GM18867 (cell line): ENCODE data around the gene MACROH2A1.
A peak's percentile ranks its signal among the peaks of the same experiment; 100 is the strongest.

Experiments
- ATAC-seq: cut with Tn5 transposase; IDR thresholded peaks from one replicate; pipeline ENCODE4 v1.9.1; 2021; ENCODE audit warnings: mild to moderate bottlenecking, moderate library complexity; ENCODE audit not compliant: unreplicated experiment

MACROH2A1 gene

GRCh38 chr5:135320718-135321484 is 78.1 kb downstream of the MACROH2A1 start:
- ATAC-seq: no peak

GRCh38 chr5:135319928-135320606 is 79.0 kb downstream of the MACROH2A1 start:
- ATAC-seq: no peak

- no peak for ATAC-seq
These were observed 79.6 kb downstream of the MACROH2A1 start for GRCh38 chr5:135319458-135319857.

GRCh38 chr5:135318924-135319323 is 80.1 kb downstream of the MACROH2A1 start:
- no peak for ATAC-seq

- ATAC-seq: no peak
These were observed 81.0 kb downstream of the MACROH2A1 start for GRCh38 chr5:135318037-135318436.

- no peak for ATAC-seq
These were observed 81.7 kb downstream of the MACROH2A1 start for GRCh38 chr5:135317286-135317685.

- no peak for ATAC-seq
These were observed 83.6 kb downstream of the MACROH2A1 start for GRCh38 chr5:135315386-135315785.

- ATAC-seq: peak; percentile 29
These were observed 85.1 kb downstream of the MACROH2A1 start for GRCh38 chr5:135313946-135314345.

- ATAC-seq: peak; percentile 61
These were observed 85.6 kb downstream of the MACROH2A1 start for GRCh38 chr5:135313405-135313804.

GRCh38 chr5:135312255-135312935 is 86.6 kb downstream of the MACROH2A1 start:
- ATAC-seq: no peak

- no peak for ATAC-seq
These were observed 88.6 kb downstream of the MACROH2A1 start for GRCh38 chr5:135310328-135310989.

GRCh38 chr5:135309391-135310327 is 89.4 kb downstream of the MACROH2A1 start:
- no peak for ATAC-seq

- no peak for ATAC-seq
These were observed 90.3 kb downstream of the MACROH2A1 start for GRCh38 chr5:135308752-135309151.

GRCh38 chr5:135308245-135308644 is 90.8 kb downstream of the MACROH2A1 start:
- ATAC-seq: no peak

GRCh38 chr5:135307143-135307903 is 91.7 kb downstream of the MACROH2A1 start:
- ATAC-seq: no peak

- ATAC-seq: no peak
These were observed 92.5 kb downstream of the MACROH2A1 start for GRCh38 chr5:135306557-135306956.

- ATAC-seq: no peak
These were observed 94.4 kb downstream of the MACROH2A1 start for GRCh38 chr5:135304352-135305221.

GRCh38 chr5:135303582-135304173 is 95.4 kb downstream of the MACROH2A1 start:
- no peak for ATAC-seq
